GM12801 (cell line): ENCODE measurements around the gene UNG.

ENCODE experiments used
- TF ChIP-seq, protein P1 (sequence below): IDR thresholded peaks from one replicate; pipeline ENCODE4 v1.5.1; 2011; ENCODE audit warnings: control low read depth; ENCODE audit not compliant: insufficient read length; ENCODE audit errors: extremely low read depth

UNG gene

DNA sequence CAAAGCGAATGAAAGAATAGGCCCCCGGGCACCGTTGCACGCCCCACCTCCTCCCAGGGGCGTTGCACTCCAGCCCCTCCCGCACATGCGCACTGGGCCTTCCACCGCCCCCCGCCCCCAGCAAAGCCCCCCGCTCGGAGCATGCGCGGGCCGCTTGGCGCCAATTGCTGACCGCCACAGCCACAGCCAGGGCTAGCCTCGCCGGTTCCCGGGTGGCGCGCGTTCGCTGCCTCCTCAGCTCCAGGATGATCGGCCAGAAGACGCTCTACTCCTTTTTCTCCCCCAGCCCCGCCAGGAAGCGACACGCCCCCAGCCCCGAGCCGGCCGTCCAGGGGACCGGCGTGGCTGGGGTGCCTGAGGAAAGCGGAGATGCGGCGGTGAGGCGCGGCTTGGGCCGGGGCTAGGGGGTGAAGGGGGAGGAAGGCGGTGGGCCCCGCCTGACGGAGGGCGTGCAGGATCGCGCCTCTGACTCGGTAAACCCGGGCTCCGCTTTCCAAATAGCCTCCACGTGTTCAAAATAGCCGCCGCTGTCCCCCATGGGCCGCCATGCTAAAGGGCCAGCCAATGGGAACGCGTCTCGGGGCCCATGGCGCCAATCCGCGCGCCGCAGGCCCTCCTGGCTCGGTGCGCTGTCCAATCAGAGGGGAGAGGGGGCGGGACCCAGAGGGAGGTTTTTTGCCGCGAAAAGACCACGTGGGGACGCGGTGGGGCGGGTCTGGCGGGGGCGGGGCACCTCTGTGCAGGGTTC lies at the start of gene UNG:
Gene UNG (plus strand): TSS at position 163 of the 748 bp plus-strand sequence. CDS start 83 bp downstream, at position 246.
- TF ChIP-seq, protein P1, sequence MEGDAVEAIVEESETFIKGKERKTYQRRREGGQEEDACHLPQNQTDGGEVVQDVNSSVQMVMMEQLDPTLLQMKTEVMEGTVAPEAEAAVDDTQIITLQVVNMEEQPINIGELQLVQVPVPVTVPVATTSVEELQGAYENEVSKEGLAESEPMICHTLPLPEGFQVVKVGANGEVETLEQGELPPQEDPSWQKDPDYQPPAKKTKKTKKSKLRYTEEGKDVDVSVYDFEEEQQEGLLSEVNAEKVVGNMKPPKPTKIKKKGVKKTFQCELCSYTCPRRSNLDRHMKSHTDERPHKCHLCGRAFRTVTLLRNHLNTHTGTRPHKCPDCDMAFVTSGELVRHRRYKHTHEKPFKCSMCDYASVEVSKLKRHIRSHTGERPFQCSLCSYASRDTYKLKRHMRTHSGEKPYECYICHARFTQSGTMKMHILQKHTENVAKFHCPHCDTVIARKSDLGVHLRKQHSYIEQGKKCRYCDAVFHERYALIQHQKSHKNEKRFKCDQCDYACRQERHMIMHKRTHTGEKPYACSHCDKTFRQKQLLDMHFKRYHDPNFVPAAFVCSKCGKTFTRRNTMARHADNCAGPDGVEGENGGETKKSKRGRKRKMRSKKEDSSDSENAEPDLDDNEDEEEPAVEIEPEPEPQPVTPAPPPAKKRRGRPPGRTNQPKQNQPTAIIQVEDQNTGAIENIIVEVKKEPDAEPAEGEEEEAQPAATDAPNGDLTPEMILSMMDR = no peak

DNA sequence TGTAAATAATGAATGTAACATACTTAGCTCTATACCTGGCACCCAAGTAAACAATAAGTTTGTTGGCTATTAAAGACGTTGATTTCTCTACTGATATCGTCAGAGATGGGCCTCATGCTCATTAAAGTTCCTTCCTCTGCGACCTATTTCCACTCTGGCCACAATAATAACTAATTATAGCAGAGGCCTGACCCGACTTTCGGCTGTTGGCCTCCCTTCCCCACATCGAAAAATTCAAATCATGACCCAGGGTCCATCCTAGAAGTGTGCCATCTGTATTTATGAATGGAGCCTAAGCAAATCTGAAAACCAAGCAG lies 45.3 kb upstream of the UNG start:
- TF ChIP-seq, protein P1 = no peak

DNA sequence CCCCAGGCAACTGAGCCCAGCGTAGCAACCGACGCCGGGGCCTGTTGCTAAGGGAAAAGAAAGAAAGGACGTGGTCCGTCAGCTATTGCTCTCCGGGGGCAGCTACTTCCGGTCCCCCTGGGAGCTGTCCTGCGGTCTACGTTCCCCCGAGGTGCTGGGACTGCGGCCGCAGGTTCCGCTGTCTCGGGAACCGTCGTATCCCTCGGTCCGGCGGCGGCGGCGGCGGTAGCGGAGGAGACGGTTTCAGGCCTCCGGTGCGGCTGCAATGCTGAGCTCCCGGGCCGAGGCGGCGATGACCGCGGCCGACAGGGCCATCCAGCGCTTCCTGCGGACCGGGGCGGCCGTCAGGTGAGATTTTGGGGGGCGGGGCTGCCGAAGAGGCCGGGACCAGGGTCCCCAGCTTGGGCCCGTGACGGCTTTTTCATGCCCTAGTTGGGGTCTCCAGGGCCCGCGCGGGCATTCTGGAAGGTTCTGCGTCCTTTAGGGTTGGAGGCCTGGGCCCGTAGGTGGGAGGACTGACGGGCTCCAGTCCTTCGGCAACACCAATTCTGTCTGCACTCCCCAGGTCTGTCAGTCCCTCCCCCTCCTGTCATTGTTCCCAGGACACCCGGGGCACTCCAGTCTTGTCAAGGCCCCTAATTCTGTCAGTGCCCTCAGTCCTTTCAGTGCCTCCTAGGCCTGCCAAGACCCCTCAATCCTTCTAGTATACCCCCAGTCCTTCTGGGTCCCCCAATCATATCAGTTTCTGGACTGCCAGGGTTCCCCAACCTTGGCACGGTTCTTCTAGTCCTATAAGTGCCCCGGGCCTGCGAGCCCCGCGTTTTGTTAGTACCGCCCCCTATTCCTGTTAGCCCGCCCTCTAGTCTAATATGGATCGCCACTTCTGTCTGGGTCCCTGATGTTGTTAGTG lies 44.7 kb upstream of the UNG start, which contains the start of gene USP30:
Gene USP30 (plus strand): TSS at position 163 of the 910 bp plus-strand sequence. CDS start 103 bp downstream, at position 266.
- TF ChIP-seq, protein P1 = no peak

DNA sequence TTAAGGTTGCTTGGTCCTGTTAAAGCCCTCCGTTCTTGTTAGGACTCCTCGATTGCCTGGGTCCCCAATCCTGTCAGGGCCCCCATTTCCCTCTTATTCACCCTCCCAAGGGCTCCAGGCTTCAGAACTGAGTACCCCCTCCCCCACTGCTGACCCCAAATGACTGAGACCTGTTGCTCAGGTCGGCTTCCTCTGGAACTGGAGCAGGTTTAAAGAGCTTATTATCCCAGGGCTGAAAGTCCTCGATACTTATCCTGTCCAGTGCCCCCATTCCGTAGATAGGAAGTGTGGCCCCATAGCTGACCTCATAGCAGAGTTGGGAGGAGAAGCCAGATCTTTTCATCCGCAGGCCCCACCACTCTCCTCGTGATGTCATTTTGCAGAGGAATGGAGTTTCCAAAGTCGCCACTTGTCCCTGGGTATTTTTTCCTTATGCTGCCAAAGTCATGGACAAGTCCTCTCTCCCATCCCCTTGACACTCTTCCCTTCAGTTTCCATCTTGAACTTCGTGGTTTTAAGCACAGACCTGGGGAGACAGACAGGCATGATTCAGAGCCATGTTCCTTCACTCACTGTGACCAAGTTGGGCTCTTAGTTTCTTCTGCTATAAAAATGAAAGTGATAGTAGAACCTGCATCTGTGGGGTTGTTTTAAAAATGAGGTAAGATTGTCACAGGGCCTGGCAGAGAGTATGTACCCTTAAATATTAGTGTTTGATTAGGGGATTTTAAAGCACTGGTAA lies 43.8 kb upstream of the UNG start:
- TF ChIP-seq, protein P1 = no peak

DNA sequence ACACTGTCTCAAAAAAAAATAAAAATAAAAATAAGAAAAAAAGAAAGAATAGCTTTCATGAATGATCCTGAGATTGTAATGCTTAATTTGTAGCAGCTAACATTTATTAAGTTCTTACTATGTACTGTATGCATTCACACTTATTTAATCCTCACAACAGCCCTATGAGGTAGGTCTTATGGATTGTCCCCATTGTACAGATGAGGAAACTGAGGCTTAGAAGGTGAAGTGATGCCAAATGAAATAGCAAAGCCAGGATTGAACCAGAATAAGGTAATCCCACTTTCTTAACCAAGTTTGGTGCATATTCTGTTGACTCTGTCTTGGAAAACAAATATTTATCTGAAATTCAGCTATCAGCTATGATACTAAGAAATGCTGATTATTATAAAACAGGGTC lies 42.9 kb upstream of the UNG start:
- TF ChIP-seq, protein P1 = no peak

DNA sequence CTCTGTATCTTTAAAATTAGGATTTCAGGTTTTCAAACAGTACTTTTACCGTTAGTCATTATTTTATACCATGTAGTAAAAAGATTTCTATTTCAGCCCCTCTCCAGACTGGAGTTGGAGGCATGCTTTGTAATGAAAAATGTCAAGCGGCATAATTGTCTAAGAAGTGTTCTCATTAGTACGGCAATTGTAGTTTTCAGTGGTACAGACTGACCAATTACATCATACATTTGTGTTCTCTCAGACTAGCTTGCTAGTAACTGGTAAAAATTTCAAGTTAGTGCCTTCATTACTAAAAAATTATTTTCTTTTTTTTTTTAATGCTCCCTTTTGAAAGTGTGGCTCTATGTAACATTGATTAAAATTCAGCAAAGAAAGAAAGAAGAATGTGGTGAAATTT lies 40.5 kb upstream of the UNG start:
- TF ChIP-seq, protein P1 = no peak

DNA sequence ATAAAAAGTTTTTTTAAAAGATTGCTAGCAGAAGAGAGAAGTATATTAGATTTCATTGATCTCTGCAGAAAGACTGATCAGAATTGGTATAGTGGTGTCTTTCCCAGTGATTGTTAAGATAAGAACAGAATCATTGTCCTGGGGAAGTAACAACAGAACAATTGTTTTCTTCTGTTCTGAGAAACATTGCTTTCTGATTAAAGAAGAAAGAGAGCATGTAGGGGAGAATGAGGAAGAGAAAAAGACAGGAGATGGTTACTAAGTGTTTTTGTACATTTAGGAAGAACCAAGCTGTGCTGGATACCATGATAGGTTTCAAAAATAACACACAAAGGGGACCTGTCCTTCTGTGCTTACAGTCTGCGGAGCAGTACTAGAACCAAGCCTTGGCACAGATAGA lies 40.0 kb upstream of the UNG start:
- TF ChIP-seq, protein P1 = no peak
